22Rv1 (cell line): ENCODE results near the gene EPS8L1.

Experiments
- CTCF ChIP-seq: fragments of 450-650 bp; IDR thresholded peaks from 2 replicates; pipeline ENCODE4 v1.5.1; 2017; ENCODE audit warnings: mild to moderate bottlenecking
- ZFX ChIP-seq: fragments of 450-650 bp; IDR thresholded peaks from 2 replicates; pipeline ENCODE4 v1.6.1; 2017; ENCODE audit warnings: antibody characterized with exemption, borderline replicate concordance

DNA sequence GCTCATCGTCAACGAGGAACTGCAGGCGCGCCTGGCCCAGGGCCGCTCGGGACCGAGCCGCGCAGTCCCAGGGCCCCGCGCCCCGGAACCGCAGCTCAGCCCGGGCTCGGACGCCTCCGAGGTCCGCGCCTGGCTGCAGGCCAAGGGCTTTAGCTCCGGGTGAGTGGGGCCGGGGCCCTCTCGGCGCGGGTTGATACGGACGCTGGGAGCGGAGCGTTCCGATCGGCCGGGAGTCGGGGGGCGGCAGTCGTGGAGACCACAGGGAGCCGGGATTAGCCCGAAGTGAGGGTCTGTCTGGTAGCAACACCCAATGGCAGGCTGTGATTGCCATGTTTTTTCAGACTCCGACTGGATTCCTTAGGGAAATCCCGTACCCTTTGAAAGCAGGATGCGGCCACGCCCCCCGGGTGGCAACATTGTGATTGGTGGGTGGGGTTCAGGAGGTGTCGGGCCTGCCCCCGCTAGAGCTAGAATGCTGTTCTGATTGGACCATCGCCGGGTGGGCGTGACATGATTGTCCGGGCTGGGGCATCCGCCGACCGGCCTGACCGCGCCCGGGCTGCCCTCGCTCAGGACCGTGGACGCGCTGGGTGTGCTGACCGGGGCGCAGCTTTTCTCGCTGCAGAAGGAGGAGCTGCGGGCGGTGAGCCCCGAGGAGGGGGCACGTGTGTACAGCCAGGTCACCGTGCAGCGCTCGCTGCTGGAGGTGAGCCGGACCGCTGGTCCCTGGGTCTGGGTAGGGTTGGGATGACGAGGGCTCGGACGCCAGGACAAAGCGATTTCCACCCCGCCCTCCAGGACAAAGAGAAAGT is 11.3 kb downstream of the EPS8L1 start:
- TF ChIP-seq CTCF (no peak), ZFX (no peak)
